HG02798 (cell line): ENCODE results near the gene PBX1.

Source experiments
- ATAC-seq: cut with Tn5 transposase; IDR thresholded peaks from one replicate; pipeline ENCODE4 v1.9.1; 2021; ENCODE audit warnings: mild to moderate bottlenecking; ENCODE audit not compliant: unreplicated experiment, poor library complexity

Gene PBX1

DNA sequence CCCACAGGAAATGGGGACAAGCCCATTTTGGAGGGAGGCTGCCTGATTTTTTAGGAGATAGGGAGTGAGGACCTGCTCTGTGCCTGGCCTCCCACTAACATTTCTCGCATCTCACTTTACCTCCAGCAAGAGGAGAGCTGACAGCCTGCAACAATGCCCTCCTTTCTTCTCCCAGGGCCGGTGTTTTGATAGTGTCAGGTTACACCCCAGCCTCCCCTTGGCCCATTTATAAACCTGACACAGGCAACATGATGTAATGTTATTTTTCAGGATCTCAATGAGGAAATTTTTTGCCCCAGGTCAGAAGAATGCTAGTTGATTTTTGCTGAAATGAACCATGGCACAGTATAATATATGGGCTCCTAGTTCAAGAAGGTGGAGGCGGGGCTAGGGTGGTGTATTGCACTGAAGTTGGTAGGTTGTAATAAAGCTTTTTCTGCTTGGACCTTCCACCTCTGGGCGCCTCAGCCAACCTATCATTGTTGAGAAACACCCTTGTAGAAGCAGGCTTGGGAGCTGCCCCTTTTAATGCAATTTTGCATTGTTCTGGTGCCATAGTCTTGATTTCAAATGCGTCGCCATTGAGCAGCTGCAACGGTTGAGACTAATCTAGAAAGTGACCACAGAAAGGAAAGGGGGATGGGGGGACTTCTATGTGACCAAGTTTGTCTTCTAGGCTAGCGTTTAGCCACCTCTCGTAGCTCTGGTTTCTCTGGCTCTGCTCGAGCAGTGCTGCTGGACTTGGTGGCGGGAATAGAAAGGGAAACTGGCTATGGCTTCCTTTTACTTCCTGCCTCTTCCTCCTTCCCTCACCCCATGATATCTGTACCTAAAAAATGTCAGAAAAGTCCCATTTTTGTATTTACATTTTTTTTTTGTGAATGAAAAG lies 53.0 kb downstream of the PBX1 start:
- ATAC-seq: no peak

DNA sequence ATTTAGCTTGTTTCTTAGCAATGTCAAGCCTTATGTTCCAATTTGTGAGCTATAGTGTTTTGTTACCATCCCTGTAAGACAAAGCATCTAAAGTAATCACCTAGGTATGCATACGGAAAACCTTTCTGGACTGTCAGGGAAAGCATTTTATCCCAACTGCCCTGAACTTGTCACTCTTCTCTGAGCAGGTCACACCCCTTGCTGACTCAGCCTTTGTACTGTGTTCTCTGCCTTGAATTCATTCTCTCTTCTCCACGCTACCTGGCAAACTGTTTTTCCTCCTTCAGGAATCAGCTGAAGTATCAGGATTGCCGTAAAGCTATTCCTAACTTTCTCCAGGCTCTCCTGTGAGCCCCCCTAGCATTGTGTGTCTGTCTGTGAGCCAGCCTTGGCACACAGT lies 54.2 kb downstream of the PBX1 start:
- no peak for ATAC-seq

DNA sequence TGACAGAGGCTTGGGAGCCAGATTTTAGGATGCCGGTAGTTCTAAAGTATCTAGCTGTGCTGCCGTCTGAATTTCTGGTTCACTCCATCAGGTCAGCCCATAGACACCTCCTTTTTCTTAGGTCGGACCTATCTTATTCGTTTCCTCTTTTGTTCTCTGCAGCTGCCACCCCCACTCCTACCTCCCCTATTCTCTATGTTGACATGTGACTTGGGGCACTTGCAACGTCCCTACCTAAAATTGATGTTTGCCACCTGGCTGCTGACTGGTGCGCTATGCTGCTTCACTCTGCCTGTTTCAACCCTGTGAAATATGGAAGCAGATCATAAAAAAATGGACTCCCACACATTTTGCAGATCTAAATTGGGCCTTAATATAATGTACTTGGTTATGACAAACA lies 55.3 kb downstream of the PBX1 start:
- no peak for ATAC-seq

DNA sequence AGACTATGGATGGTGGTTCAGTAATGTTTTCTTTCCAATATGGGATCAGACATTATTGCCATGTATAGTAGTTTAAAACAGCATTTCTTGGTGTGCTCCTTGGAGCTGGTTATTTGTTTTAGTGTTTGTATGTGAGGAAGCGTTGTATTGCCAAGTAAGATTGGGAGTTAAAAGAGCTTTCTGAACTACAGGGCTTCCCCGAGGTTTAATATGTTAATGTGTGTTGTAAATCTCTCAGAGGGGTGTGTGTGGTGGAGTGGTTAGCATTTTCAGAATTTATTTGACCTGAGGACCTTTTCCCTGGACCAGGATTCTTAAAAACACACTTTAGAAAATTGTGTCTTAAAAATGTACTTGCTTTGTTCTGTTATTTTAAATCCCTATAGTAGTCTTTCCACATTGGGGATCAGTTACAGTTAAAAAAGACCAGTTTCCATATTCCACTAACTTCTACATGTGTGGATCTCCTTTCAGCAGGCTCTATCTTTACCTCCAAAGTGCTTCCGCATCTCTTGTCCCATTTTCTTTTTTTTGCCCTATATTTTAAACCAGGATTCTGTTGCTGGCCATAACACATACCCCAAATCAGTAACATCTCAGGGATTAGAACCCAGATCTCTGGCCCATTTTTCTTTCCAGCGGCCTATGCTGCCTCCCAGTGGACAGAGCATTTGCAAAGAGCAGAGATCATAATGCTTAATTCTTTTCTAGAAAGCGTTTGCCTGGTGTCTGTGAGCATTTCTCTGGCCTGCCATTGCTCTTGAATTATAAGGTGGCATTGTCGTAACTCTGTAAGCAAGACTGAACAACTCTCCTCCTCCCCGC lies 58.6 kb downstream of the PBX1 start:
- no peak for ATAC-seq

DNA sequence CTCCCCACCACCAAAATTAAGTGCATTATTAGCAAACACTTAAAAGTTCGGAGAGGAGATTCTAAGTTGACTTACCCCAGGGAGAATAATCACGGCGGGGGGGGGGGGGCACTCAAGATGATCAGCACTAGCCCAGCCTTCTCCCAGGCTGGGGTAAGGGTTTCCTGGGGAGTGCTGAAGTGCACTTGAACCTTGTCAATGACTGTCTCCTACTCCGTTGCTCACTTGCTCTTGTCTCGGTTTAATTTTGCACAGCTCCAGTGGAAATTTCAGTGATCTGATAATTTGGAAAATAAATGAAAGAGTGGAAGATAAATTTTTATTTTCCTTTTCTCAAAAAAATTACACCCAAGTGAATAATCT lies 59.2 kb downstream of the PBX1 start:
- ATAC-seq: no peak

DNA sequence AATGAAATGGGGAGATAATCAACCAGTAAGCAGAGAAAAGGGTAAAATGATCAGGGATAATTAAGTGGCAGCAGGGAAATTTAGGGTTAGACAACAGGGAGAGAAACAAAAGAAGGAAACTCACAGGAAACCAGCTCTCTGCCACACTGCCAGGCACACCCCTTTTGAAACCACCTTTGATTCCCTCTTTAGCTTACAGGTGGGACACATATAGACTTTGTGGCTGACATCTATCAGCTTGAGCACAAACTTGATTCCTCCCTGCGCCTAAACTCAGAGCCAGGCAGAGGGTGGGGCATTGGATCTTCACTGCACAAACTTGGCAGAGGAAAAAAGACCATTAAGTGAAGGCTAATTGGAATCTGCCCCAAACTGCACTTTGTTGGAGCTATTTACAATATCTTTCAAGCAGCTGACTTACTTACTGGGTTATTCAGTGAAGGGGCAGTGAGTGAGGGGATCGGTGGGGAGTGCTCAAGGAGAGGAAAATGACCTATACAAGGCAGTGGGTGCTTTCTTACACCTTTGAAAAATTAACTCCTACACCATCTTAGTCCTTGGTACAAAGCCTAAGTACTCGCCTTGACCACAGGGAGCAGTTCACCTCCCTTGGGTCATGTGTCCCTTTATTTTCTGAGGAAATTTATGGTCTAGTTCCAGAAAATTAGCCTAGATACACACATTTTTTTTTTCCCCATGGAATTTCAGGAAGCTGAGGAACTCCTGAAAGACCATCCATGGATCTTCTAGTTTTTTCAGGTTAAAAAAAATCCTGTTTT lies 60.2 kb downstream of the PBX1 start:
- no peak for ATAC-seq

DNA sequence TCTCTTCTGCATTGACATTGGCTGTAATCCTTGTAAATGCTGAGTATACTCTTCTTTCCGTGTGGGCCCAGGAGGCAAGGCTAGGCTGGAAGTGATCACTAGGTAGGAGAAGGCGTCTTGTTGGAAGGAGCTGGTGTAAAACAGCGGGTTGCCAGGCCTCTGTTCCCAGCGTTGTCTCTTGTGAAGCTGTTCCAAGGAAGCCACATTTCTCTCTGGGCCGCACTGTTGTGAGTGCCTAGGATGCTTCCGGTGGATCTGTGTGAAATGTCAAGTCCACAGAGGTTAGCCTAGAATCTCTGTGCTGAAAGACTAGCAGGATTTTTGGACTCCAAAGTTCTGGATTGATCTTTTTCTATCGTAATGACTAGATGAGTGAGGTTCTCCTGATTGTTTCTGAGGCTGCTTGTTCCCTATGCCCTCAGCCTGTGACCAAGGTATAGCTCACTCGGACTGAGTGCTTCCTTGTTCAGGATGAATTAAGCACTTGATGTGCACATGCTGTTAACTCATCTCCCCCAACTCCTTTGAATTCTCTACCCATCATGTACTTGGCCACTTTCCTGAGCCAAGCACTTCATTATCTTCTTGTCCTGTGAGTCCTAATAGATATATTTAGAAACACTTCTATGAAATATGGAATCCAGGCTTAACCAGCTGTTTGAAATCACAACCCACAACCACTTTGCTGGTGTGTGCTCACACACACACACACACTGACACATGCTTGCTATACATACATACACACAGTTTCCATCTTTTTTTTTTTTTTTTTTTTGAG lies 63.3 kb downstream of the PBX1 start:
- ATAC-seq: no peak

DNA sequence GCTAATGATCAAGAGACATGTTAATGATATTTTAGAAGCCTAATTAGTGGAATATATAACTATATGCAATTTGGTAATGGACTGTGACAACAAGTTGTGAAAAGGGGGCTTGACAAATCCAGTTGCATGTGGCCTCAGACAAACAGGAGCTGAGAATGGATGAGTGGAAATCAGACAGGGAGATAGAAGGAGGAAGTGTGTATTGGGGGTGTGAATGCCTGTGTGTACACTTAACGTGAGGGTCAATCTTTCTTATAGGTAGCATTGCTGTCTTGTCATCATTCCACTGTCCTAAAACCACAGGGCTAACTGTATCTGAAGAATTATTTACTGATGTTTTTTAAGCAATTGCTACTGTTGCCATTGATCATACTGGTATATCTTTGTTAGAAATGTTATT lies 64.8 kb downstream of the PBX1 start:
- no peak for ATAC-seq

DNA sequence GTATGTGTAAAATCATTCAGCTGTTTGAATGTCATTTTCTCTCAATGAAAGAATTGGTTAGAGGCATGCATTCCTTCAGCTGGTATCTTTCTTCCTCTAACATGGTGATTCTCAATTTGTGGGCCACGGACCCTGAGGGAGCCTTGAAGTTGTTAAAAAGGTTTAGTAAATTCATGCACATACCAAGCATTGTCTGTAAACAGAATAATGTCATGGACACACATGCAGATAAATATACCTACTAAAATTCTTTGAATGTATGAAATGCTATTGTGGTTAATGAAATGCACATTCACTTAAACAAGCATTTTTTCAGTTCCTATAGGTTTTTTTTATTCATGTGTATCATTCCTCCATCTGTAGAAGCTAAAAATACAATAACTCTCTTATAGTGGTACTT lies 65.4 kb downstream of the PBX1 start:
- no peak for ATAC-seq

DNA sequence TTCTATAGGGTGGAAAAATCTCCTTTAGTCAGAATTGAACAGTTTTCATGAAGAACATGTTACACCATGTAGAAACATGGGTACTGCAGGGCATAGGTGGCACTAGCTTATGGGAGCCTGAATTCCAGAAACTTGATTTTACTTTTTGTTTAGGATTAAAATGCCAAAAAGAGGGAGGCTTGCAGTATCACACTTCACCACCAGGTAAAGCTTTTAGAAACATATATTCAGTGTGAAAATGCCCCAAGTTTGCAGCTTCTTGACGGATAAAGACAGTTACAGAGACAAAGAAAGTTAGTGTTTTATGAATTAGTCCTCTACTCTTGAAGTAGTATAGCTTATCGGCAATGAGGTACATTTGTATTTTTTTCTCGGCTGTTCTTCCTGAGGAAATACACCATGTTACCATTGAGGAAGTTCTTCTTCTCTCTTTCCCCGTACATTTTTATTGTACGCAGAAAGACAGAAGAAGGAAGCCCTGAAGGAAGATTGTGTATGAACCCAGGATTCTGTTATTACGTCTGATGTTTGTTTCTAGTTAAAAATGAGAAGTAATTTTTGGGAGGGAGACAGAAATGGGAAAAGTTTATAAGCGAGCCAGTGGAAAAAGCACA lies 66.1 kb downstream of the PBX1 start:
- no peak for ATAC-seq

DNA sequence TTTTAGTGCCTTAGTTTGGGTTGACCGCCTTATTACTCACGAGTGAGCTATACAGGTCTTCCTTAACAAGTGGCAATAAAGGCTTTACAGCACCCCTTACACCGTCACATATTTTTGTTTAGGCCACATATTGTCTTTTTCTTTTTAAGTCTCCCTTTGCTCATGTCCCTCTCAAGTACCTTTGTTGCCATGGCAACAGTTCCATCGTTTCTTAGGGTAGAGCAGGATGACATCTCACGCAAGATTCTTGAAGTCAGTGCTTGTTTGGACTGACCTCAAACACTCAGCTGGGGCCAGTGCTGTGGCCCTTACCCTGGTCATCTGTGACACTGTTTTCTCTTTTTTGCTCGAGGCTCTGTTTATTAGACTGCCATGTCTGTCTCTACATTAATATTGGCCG lies 69.8 kb downstream of the PBX1 start:
- ATAC-seq: no peak

DNA sequence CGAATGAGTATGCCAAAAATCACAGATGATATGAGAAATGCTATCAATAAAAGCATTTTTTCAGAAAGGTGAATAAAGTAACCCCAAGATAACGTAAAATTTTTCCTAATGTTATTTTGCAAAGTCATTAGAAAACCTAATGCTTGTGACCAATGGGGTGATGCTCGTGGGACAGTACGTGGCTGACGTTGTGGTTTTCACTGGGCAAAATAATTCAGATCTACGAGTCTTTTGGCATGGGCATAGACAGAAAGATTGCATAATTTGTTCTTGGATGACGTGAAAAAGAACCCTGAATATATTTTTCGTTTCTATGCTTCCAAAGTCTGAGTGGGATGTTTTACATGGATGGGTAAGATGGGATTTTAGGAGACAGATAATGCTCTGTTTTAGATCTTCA lies 71.0 kb downstream of the PBX1 start:
- ATAC-seq: no peak

DNA sequence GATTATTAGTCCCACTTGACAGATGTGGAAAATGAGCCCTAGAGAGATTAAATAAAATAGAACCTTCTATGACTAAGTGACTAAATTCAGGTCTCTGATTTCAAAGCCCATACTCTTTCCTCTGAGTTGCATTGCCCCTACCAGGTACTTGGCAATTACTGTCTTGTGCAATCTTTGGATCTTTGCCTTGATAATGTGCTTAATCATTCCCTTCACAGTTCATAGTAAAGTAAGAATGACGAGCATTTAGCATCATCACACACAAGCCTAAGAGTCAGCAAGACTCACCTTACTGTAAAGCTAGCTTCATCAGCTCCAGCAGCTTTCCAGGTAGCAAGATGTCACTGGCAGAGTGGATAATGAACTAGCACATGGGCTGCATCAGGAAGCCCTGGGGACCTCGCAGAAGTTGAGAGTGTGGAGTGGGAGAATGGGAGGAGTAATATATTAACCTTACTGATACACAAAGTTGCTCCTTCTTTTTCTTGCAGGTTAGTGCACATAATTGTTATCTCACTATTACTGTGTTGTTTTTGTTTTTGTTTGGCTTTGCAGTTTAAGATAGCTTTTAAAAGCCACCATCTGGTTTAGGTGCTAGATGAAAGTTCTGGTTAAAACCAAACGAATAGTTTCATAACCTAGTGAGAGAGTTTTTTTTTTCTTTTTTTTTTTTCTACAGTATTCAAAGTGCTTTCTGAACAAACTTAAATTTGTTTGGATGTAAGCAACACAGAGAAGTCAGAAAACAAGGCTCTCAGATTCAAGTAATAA lies 71.8 kb downstream of the PBX1 start:
- ATAC-seq: no peak

DNA sequence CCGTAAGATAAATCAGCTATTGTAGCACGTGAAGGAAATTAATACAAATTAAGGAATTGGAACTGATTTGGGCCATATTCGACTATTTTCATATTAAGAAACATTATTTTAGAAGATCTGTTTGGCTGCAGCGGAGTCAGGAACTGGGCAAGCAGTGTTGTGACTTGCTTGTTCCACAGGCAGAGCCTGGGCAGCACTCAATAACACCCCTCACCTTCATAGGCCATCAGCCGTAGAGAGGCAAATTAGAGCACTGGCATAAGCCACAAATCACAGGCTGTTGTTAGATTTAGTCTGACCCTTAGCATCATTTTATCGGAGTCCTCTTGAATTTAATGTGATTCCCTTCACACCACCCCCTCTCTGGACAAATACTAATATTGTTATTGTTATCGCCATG lies 72.8 kb downstream of the PBX1 start:
- ATAC-seq: no peak

DNA sequence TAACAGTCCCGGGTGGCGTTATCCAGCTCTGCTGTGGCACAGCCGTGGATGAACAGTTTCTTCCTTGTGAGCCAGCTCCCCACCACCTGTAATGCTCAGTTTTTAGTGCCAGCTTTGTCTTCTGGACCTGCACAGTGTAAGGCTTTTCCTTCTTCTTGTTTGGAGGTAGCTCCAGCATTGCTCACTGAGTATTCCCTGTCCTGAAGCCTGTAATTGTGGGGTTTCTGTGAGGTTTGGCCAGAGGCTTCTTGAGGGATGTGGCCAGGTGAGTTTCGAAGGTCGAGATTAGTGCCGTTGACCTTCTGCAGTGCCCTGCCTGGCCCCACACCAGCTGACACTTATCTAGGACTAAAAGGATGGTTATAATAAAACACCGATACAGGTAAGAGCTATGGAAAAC lies 75.0 kb downstream of the PBX1 start:
- no peak for ATAC-seq

DNA sequence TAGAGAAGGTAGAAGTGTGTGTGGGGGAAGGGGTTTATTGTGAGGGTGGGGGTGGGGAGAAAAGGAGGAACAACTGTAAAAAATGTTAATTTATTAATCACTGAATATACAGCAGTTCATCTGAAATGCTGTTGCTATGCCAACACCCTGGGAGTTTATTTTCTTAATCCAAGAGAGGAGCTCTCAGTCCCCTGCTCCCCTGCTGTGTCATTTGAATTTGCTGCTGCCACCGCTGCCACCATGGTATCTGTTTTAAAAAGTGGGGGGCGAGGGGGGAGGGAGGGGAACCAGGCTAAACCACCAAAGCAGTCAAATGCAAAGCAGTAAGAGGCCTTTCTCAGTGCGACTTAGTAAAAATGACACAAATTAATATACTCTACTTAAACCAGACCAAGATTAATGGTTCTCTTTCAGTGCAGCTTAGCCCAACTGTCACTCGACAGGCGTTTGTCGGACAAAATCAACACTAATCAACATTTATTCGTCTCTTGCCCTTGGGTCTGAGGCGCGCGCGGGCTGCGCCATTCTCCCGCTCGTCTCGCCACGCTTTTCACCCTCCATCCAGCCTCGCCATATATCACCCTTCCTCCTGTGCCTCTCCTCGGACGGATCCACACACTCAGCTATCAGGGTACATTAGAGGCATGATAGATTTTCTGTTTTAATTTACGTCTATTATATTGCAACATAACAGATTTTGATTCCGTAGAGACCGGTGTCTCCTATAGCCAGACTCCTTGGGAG lies 76.2 kb downstream of the PBX1 start:
- ATAC-seq: no peak

DNA sequence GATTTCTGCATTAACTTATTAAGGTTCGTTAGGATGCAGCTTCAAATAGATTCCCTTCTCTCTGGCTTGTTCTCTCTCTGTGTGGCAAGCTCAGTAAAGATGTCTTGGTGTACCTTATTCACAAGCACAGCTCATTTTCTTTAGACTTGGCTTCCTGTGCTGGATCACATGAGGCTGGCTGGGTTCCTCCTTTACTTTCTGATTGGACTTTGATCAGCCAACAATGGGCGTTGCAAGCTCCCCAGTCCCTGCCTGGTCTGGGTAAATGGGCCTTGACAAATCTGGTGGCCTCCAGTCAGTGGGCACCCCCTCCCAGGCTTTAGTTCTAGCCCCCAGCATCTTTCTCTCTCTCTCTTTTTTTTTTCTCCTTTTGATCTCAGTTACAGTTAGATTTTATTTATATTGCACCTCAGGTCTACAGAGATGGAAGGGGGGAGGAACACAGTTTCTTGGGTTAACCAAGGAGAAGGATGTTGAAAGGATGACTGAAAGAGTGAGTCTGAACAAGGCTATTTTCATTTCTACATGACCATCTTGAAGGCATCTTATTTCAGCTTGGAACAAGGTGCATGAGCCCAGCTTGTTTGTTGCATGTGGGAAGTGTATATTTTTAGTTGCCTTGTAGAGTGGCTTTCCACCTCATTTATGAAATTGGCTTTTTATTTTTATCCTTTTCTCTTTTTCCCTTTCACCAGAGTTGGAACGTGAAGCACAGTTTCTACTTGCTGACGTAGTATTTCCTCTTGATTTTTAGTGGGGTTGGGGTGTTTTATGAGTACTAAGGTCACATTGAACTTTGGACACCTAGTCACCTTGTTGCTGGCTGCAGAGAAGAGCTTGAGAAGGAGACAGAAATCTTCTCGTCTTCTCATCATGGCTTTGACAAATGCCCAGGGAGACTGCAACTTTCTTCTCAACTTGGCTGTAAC lies 77.1 kb downstream of the PBX1 start:
- no peak for ATAC-seq
